HG03097 (cell line): Measurements from ENCODE around the gene SDF4.

Experiments used
- ATAC-seq: cut with Tn5 transposase; IDR thresholded peaks from one replicate; pipeline ENCODE4 v1.9.1; 2021; ENCODE audit not compliant: unreplicated experiment, low FRiP score

SDF4 gene

GRCh38 chr1:1231400-1232207 is at the start of gene SDF4:
Gene SDF4 (minus strand): TSS chr1:1232001. CDS start chr1:1228772, 3,229 bp downstream.
- ATAC-seq, result peak; percentile 86

GRCh38 chr1:1280782-1281481 is 49.1 kb upstream of the SDF4 start:
- ATAC-seq, result no peak

- no peak for ATAC-seq
These were observed 47.2 kb upstream of the SDF4 start for GRCh38 chr1:1279028-1279427.

- no peak for ATAC-seq
These were observed 46.8 kb upstream of the SDF4 start for GRCh38 chr1:1278620-1279019.

GRCh38 chr1:1275836-1276235 is 44.0 kb upstream of the SDF4 start:
- no peak for ATAC-seq

- no peak for ATAC-seq
These were observed 43.2 kb upstream of the SDF4 start for GRCh38 chr1:1274931-1275431.

GRCh38 chr1:1274299-1274930 is 42.6 kb upstream of the SDF4 start:
- ATAC-seq, result no peak

- peak; percentile 66 for ATAC-seq
These were observed 41.9 kb upstream of the SDF4 start, which contains the start of gene UBE2J2 for GRCh38 chr1:1273512-1274298. Gene UBE2J2 (minus strand): TSS chr1:1273854. CDS start chr1:1267992, 5,862 bp downstream.

- peak; percentile 17 for ATAC-seq
These were observed 41.4 kb upstream of the SDF4 start for GRCh38 chr1:1273209-1273511.

- no peak for ATAC-seq
These were observed 40.8 kb upstream of the SDF4 start for GRCh38 chr1:1272341-1273208.

GRCh38 chr1:1270813-1271212 is 39.0 kb upstream of the SDF4 start:
- ATAC-seq, result no peak

- no peak for ATAC-seq
These were observed 36.5 kb upstream of the SDF4 start for GRCh38 chr1:1268284-1268682.

GRCh38 chr1:1267488-1268283 is 35.9 kb upstream of the SDF4 start:
- no peak for ATAC-seq

GRCh38 chr1:1264868-1265272 is 33.1 kb upstream of the SDF4 start:
- ATAC-seq, result no peak

- no peak for ATAC-seq
These were observed 32.2 kb upstream of the SDF4 start for GRCh38 chr1:1264026-1264425.

- no peak for ATAC-seq
These were observed 31.0 kb upstream of the SDF4 start for GRCh38 chr1:1262758-1263157.

- ATAC-seq, result no peak
These were observed 30.3 kb upstream of the SDF4 start for GRCh38 chr1:1262071-1262470.

- ATAC-seq, result no peak
These were observed 29.2 kb upstream of the SDF4 start for GRCh38 chr1:1260843-1261560.
